Activated naive CD4-positive, alpha-beta T cell (primary cell): ENCODE measurements around the gene CNPY1.

Experiments
- DNase-seq, 4 experiments: peaks; one replicate each; lab custom pipeline; 2025; lab: John Stamatoyannopoulos, UW

The CNPY1 gene

GRCh38 chr7:155454183-155455112, 91.9 kb downstream of the CNPY1 start:
- DNase-seq, result no peak

- no peak for DNase-seq
These were observed 92.8 kb downstream of the CNPY1 start for GRCh38 chr7:155453296-155454182.

- no peak for DNase-seq
These were observed 93.7 kb downstream of the CNPY1 start for GRCh38 chr7:155452505-155453295.

- DNase-seq, result no peak
These were observed 94.5 kb downstream of the CNPY1 start for GRCh38 chr7:155451840-155452239.
